Esophagus muscularis mucosa (tissue), 4 donors: ENCODE results near the gene TTC3. TPM values are rescaled to one million over a fixed set of nuclear protein-coding genes. Genes with fewer than 3 reads are reported as not detected.

Experiments
- DNase-seq: peaks from one replicate; pipeline ENCODE4 v3.0.0-alpha.2; 2017; ENCODE audit errors: extremely low spot score
- H3K27ac ChIP-seq, 4 donors: fragments of 200-600 bp; sonication (generic); replicated peaks in 1 of 4; 1 replicate in 3 of 4; 2 replicates in 1 of 4; pipeline ENCODE4 v1.5.1; 2016 to 2019; ENCODE audit warnings: mild to moderate bottlenecking in 1 of 4
- H3K27me3 ChIP-seq, 4 donors: fragments of 200-600 bp; sonication (generic); one replicate each; pipeline versions ENCODE4 v1.5.1 to v1.6.0; 2016 to 2019
- H3K36me3 ChIP-seq, 4 donors: fragments of 200-600 bp; sonication (generic); one replicate each; pipeline ENCODE4 v1.5.1; 2016 to 2019
- H3K4me1 ChIP-seq, 4 donors: fragments of 200-600 bp; sonication (generic); one replicate each; pipeline ENCODE4 v1.5.1; 2016 to 2019
- H3K4me3 ChIP-seq, 4 donors: fragments of 200-600 bp; sonication (generic); 1 replicate in 2 of 4; 2 replicates in 2 of 4; pipeline ENCODE4 v1.5.1; 2016 to 2019; ENCODE audit warnings: mild to moderate bottlenecking in 4 of 4, moderate library complexity in 1 of 4
- H3K9me3 ChIP-seq, 4 donors: fragments of 200-600 bp; sonication (generic); 1 replicate in 3 of 4; 2 replicates in 1 of 4; pipeline ENCODE4 v1.5.1; 2016 to 2019
- CTCF ChIP-seq, 3 experiments: fragments of 200-600 bp in 2 of 3; fragments of 450-650 bp in 1 of 3; sonication (generic) in 2 of 3; IDR thresholded peaks; one replicate each; pipeline ENCODE4 v1.5.1; 2017 to 2019; ENCODE audit warnings: antibody characterized with exemption in 3 of 3, mild to moderate bottlenecking in 2 of 3, moderate library complexity in 1 of 3
- EP300 ChIP-seq: sonication (generic); formaldehyde crosslinking; IDR thresholded peaks from one replicate; pipeline ENCODE4 v1.6.1; 2017; ENCODE audit warnings: antibody characterized with exemption
- POLR2A ChIP-seq: fragments of 450-650 bp; IDR thresholded peaks from one replicate; pipeline ENCODE4 v1.6.1; 2017; ENCODE audit warnings: antibody characterized with exemption, moderate library complexity, mild to moderate bottlenecking, low read depth
- POLR2AphosphoS5 ChIP-seq, 2 donors: sonication (generic); formaldehyde crosslinking; IDR thresholded peaks; one replicate each; pipeline ENCODE4 v1.6.1; 2017; ENCODE audit warnings: antibody characterized with exemption in 2 of 2
- WGBS: methylation state at CpG from one replicate; pipeline ENCODE4 v1.1.5; 2018; 5-methylcytosine and 5-hydroxymethylcytosine counted together
- intact Hi-C: fragments of 100-400 bp; cut with DNase I; formaldehyde crosslinking; loops from one replicate; pipeline ENCODE4 v1.15.1; 2023
- small RNA-seq, 3 donors: library from RNA; depleted of rRNA; stranded (forward); fragments of <200 nt; gene quantifications; one replicate each; pipeline ENCODE3, GENCODE V24; 2016
- total RNA-seq, 4 donors: library from RNA; depleted of rRNA; stranded (reverse); fragments of >200 nt; gene quantifications; one replicate each; pipeline versions ENCODE4 v1.1.0 to v1.2.1, GENCODE V29; 2016

Gene TTC3
- total RNA-seq, 4 donors from 2014 or later: 86.0 to 162 (median 104) TPM

GRCh38 chr21:37248298-37248697, 175.2 kb downstream of the TTC3 start:
- TF ChIP-seq EP300: no peak
- no peak for TF ChIP-seq POLR2AphosphoS5 (IDR thresholded peaks at IDR 0.05)
- no peak for TF ChIP-seq CTCF (IDR thresholded peaks at IDR 0.05)
- no peak for TF ChIP-seq POLR2A
- no peak for DNase-seq
- no peaks in the 10 kb centered on the region for H3K27me3 ChIP-seq
- no peaks in the 10 kb centered on the region for H3K36me3 ChIP-seq
- H3K4me1 ChIP-seq: peaks cover 7 to 30% (median 17%) of the 10 kb centered on the region in 4 donors
- no peak overlapping the region for H3K4me3 ChIP-seq
- intact Hi-C loops: no loop called here
- 94% methylated on average over 1 of the region's 1 CpG for WGBS
- no peak overlapping the region for H3K27ac ChIP-seq
- H3K9me3 ChIP-seq: no peaks in the 10 kb centered on the region

- Histone ChIP-seq H3K4me3 (no peak overlapping the region), H3K9me3 (no peaks in the 10 kb centered on the region), H3K4me1 (peaks cover 7 to 39% (median 22%) of the 10 kb centered on the region in 4 donors), H3K27me3 (no peaks in the 10 kb centered on the region), H3K36me3 (no peaks in the 10 kb centered on the region), H3K27ac (no peak overlapping the region)
- no peak for TF ChIP-seq EP300
- 85% methylated on average over 3 of the region's 3 CpGs for WGBS
- peak; percentile 2 for DNase-seq
- intact Hi-C loops: no loop called here
Observed at GRCh38 chr21:37249112-37249904, 176.3 kb downstream of the TTC3 start.

- no peaks in the 10 kb centered on the region for H3K9me3 ChIP-seq
- no peaks in the 10 kb centered on the region for H3K27me3 ChIP-seq
- intact Hi-C loops: loop anchor here (10.0 kb wide), 1 partner anchor 234 kb away; no protein-coding TSS in a partner anchor
- H3K27ac ChIP-seq: no peak overlapping the region
- no peak for DNase-seq
- no peaks in the 10 kb centered on the region for H3K36me3 ChIP-seq
- 80% methylated on average over 2 of the region's 2 CpGs for WGBS
- H3K4me1 ChIP-seq: peaks cover 3 to 41% (median 20%) of the 10 kb centered on the region in 4 donors
- TF ChIP-seq CTCF (IDR thresholded peaks at IDR 0.05) (no peak), POLR2AphosphoS5 (IDR thresholded peaks at IDR 0.05) (no peak), EP300 (no peak), POLR2A (no peak)
- H3K4me3 ChIP-seq: no peak overlapping the region
Observed at GRCh38 chr21:37251294-37251634, 178.2 kb downstream of the TTC3 start.

Small RNAs within 50 kb of the gene (small RNA-seq; reads per million reads assigned to genes)
- 0 reads per million in 3 donors for gene RN7SL678P
- 0 reads per million in 3 donors for gene RNU6-696P

Other genes starting within 250 kb of the TTC3 start
- 10 to 100 TPM; 15.9 to 25.3 (median 22.0) TPM for gene HLCS, start 106.6 kb upstream of the TTC3 start, total RNA-seq
- gene RIPPLY3, start 66.6 kb upstream of the TTC3 start, total RNA-seq: not detected
- 10 to 100 TPM; 20.3 to 30.7 (median 21.6) TPM for gene PIGP, start 183 bp upstream of the TTC3 start, total RNA-seq
- gene VPS26C, start 194.1 kb downstream of the TTC3 start, total RNA-seq: 10 to 100 TPM; 56.5 to 71.3 (median 59.7) TPM